Loucy (cell line): ENCODE results near the gene ENKUR.

Source experiments
- H2AFZ ChIP-seq: fragments of 200-600 bp; sonication (generic); 2 replicates; pipeline ENCODE4 v1.6.0; 2016; ENCODE audit warnings: antibody characterized with exemption, mild to moderate bottlenecking, low read length, moderate library complexity
- H3F3A ChIP-seq: fragments of 200-600 bp; 2 replicates; pipeline ENCODE4 v1.6.0; 2016; ENCODE audit warnings: antibody characterized with exemption, low read depth, mild to moderate bottlenecking
- H3K27me3 ChIP-seq: fragments of 200-600 bp; sonication (generic); 2 replicates; pipeline ENCODE4 v1.6.1; 2014; ENCODE audit warnings: low read length, mild to moderate bottlenecking; ENCODE audit not compliant: insufficient read depth, poor library complexity, severe bottlenecking
- H3K36me3 ChIP-seq: fragments of 200-600 bp; sonication (generic); 2 replicates; pipeline ENCODE4 v1.6.1; 2016; ENCODE audit warnings: low read length; ENCODE audit not compliant: insufficient read depth
- H3K4me1 ChIP-seq: fragments of 200-600 bp; sonication (generic); 2 replicates; pipeline ENCODE4 v1.5.1; 2014; ENCODE audit warnings: low read length, mild to moderate bottlenecking; ENCODE audit not compliant: insufficient read depth, poor library complexity, severe bottlenecking
- H3K4me2 ChIP-seq: fragments of 200-600 bp; sonication (generic); 2 replicates; pipeline ENCODE4 v1.6.0; 2014; ENCODE audit warnings: antibody characterized with exemption, low read length, low read depth, mild to moderate bottlenecking; ENCODE audit not compliant: poor library complexity, severe bottlenecking
- H3K4me3 ChIP-seq: fragments of 200-600 bp; sonication (generic); 2 replicates; pipeline ENCODE4 v1.5.1; 2014; ENCODE audit warnings: low read length, mild to moderate bottlenecking, mixed read lengths; ENCODE audit not compliant: poor library complexity, severe bottlenecking
- H3K79me2 ChIP-seq: fragments of 200-600 bp; sonication (generic); 2 replicates; pipeline ENCODE4 v1.6.1; 2014; ENCODE audit warnings: low read length; ENCODE audit not compliant: insufficient read depth
- H3K9ac ChIP-seq: fragments of 200-600 bp; sonication (generic); 2 replicates; pipeline ENCODE4 v1.6.0; 2014; ENCODE audit warnings: mild to moderate bottlenecking, low read depth, low read length, moderate library complexity; ENCODE audit not compliant: poor library complexity, severe bottlenecking
- H3K9me2 ChIP-seq: fragments of 200-600 bp; sonication (generic); replicated peaks from 2 replicates; pipeline ENCODE4 v1.6.1; 2016; ENCODE audit warnings: low read depth, low read length, mixed read lengths
- H3K9me3 ChIP-seq: fragments of 200-600 bp; sonication (generic); 2 replicates; pipeline ENCODE4 v1.6.1; 2014; ENCODE audit warnings: mild to moderate bottlenecking, antibody characterized with exemption, low read length, low read depth; ENCODE audit not compliant: insufficient read depth
- H4K20me1 ChIP-seq: fragments of 200-600 bp; sonication (generic); 2 replicates; pipeline ENCODE4 v1.6.0; 2014; ENCODE audit warnings: antibody characterized with exemption, low read length, mild to moderate bottlenecking; ENCODE audit not compliant: insufficient read depth, poor library complexity, severe bottlenecking
- CTCF ChIP-seq: fragments of 200-600 bp; sonication (generic); conservative IDR thresholded peaks from 2 replicates; pipeline ENCODE4 v1.5.1; 2014; ENCODE audit warnings: mild to moderate bottlenecking, antibody characterized with exemption, low read length
- EZH2phosphoT487 ChIP-seq: fragments of 200-600 bp; IDR thresholded peaks from 2 replicates; pipeline ENCODE4 v1.6.1; 2018; ENCODE audit warnings: antibody characterized with exemption, mild to moderate bottlenecking, moderate library complexity, borderline replicate concordance

The ENKUR gene

GRCh38 chr10:25046641-25047040, 30.7 kb upstream of the ENKUR start:
- H3K79me2 ChIP-seq = no peaks in the 10 kb centered on the region
- TF ChIP-seq CTCF (no peak), EZH2phosphoT487 (no peak)

GRCh38 chr10:25039531-25039930, 23.6 kb upstream of the ENKUR start:
- no peaks in the 10 kb centered on the region for H4K20me1 ChIP-seq
- H2AFZ ChIP-seq = no peak overlapping the region
- H3K79me2 ChIP-seq = no peaks in the 10 kb centered on the region
- H3K27me3 ChIP-seq = no peaks in the 10 kb centered on the region
- H3K4me3 ChIP-seq = no peak overlapping the region
- no peaks in the 10 kb centered on the region for H3K4me1 ChIP-seq
- H3K9me3 ChIP-seq = no peaks in the 10 kb centered on the region
- no peaks in the 10 kb centered on the region for H3K9me2 ChIP-seq
- no peak overlapping the region for H3K4me2 ChIP-seq
- TF ChIP-seq CTCF (no peak), EZH2phosphoT487 (no peak)
- no peaks in the 10 kb centered on the region for H3K36me3 ChIP-seq
- H3F3A ChIP-seq = no peaks in the 10 kb centered on the region
- H3K9ac ChIP-seq = no peak overlapping the region

More at GRCh38 chr10:25046641-25047040, 30.7 kb upstream of the ENKUR start:
- H3K4me1 ChIP-seq = no peaks in the 10 kb centered on the region
- no peaks in the 10 kb centered on the region for H3K27me3 ChIP-seq
- no peak overlapping the region for H3K4me2 ChIP-seq
- H3K9me3 ChIP-seq = peaks cover 3% of the 10 kb centered on the region; the same call in 1 of the 2 replicates
- no peak overlapping the region for H3K4me3 ChIP-seq
- no peaks in the 10 kb centered on the region for H3F3A ChIP-seq
- no peak overlapping the region for H2AFZ ChIP-seq
- no peaks in the 10 kb centered on the region for H3K36me3 ChIP-seq
- no peaks in the 10 kb centered on the region for H3K9me2 ChIP-seq
- no peaks in the 10 kb centered on the region for H4K20me1 ChIP-seq
- H3K9ac ChIP-seq = no peak overlapping the region

GRCh38 chr10:25038325-25038724, 22.4 kb upstream of the ENKUR start:
- H2AFZ ChIP-seq = no peak overlapping the region
- no peaks in the 10 kb centered on the region for H3K36me3 ChIP-seq
- H3K4me1 ChIP-seq = no peaks in the 10 kb centered on the region
- no peaks in the 10 kb centered on the region for H3K79me2 ChIP-seq
- no peak overlapping the region for H3K4me3 ChIP-seq
- H3K9me2 ChIP-seq = no peaks in the 10 kb centered on the region
- no peaks in the 10 kb centered on the region for H3K27me3 ChIP-seq
- no peaks in the 10 kb centered on the region for H3F3A ChIP-seq
- H4K20me1 ChIP-seq = no peaks in the 10 kb centered on the region
- TF ChIP-seq EZH2phosphoT487 (no peak), CTCF (no peak)
- no peak overlapping the region for H3K9ac ChIP-seq
- H3K4me2 ChIP-seq = no peak overlapping the region
- H3K9me3 ChIP-seq = no peaks in the 10 kb centered on the region
